Activated CD8-positive, alpha-beta memory T cell treated with anti-CD3 and anti-CD28 coated beads, Interleukin-2, amount 50 U/mL, for 24 hours (primary cell): ENCODE data around the gene BORCS5.
"Not testable (repeated sequence)": the region's sequence is repeated elsewhere in the genome, so short reads cannot be mapped to it uniquely, and the experiment has no call there.

ENCODE experiments used
- DNase-seq: peaks from one replicate; pipeline ENCODE4 v3.0.0-alpha.2; 2020; ENCODE audit errors: extremely low read depth

Gene BORCS5

DNA sequence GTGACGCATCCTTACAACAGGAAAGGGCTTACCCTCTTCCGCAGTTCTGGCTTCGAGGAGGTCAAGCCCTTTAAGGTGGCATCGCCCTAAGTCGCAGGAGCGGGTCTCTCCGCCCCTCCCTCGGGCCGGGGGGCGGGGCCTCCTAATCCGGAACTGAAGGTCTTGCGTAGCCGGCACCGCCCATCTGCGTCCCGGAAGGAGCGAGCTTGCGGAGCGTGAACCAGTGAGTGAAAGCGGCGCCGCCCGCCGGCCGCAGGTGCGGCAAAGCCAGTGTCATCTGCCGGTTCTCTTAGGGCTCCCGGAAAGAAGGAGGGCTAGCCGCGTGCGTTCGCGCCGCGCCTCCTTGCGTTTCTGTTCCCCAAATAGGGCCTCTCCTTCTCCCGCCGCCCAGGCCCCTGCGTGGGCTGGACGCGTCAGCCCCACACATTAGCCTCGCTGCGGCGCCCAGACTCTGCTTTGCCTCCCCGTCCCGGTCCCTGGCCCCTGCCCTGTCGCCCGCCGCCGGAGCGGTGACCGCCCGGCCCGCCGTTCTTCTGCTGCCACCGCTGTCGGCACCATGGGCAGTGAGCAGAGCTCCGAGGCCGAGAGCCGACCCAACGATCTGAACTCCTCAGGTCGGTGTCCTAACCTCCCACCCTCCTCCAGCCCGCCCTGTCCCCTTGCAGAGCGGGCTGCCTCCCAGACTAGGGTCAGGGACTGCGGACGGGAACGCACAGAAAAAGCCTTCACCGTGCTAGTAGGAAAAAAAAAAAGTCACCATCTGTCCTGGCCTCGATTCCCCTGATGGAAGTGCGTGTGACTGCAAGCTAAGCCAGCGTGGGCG lies at the start of gene BORCS5:
Gene BORCS5, plus strand, starts transcription at position 183 of the 823 bp plus-strand sequence. Its CDS starts 374 bp downstream, at position 557.
- DNase-seq: peak; percentile 93

DNA sequence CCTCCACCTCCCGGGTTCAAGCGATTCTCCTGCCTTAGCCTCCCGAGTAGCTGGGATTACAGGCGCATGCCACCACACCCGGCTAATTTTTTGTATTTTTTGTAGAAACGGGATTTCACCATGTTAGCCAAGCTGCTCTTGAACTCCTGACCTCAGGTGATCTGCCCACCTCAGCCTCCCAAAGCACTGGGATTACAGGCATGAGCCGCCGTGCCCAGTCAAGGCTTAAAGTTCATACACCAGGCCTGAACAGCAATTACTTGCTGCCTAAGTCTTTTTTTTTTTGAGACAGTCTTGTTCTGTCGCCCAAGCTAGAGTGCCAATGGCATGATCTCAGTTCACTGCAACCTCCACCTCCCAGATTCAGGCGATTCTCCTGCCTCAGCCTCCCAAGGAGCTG lies 46.2 kb upstream of the BORCS5 start:
- not testable (repeated sequence) for DNase-seq

DNA sequence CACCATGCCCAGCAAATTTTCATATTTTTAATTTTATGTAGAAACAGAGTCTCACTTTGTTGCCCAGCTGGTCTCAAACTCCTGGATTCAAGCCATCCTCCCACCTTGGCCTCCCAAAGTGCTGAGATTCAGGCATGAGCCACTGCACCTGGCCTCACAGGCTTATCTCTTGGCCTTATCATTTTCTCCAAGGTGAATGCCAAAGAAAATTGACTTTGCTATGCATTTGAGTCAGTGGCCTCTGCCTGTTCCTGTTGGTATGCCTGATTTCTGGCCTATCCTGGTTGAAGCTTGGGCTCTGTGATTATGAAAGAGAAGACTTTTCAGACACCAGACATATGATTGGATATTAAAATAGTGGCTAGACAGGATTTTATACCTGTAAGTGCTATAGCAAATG lies 41.0 kb upstream of the BORCS5 start:
- DNase-seq: no peak

DNA sequence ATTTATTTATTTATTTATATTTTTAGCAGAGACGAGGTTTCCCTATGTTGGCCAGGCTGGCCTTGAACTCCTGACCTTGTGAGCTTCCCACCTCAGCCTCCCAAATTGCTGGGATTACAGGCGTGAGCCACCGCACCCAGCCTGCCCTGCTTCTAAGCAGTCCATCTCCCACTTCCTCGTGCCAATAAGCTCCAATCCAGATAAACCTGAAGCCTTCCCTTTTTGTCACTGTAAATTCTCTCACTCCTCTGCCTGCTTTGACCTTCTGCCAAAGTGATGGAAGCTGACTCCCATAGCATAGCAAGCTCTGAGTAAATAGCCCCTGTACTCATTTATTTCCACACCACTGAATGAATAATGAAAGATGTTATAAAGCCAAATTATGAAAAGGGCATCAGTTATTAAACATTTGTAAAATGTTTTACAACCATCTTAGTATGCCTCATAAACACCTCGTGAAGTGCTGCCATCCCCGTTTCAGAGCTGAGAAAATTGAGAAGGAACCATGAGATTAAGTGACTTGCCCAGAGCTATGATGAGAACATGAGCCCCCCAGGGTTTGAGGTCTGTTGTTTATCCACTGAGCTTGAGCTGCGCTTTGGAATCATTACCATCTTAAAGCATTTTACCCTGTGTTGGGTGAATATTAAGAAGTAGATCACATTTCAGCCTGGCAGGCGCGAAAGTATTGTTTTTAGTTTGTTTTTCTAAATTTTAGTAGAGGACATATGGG lies 37.3 kb upstream of the BORCS5 start:
- DNase-seq: no peak

DNA sequence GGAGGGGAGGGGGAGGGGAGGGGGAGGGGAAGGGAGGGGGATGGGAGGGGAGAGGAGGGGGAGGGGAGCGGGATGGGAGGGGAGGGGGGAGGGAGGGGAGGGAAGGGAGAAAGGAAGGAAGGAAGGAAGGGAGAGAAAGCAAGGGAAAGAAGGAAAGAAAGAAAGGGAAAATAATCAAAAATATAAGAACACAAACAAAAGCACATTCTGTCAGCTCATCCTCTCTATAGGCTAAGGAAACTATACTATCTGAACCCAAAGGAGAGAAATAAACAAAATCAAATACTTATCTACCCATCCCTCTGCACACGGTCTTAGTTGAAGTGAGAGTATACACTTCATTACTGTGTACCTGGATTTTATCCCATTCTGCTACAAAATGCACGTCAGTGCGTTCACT lies 33.8 kb upstream of the BORCS5 start:
- DNase-seq: no peak

DNA sequence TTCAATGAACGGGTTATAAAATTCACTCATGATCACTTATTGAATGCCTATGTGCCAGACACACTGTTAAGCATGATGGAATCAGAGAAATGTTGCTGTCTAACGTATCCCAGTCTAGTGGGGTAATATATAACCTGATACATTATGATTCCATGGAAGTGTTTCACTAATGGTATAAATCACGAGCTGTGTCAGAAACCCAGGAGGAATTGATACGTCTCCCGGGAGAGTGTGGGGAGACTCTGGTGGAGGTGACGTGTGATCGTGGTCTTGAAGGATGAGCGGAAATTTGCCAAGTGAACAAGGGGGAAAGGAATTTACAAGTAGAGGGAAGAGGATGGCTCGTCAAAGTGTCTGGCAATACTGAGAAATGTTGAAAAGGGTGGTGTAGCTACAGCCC lies 33.3 kb upstream of the BORCS5 start:
- no peak for DNase-seq

DNA sequence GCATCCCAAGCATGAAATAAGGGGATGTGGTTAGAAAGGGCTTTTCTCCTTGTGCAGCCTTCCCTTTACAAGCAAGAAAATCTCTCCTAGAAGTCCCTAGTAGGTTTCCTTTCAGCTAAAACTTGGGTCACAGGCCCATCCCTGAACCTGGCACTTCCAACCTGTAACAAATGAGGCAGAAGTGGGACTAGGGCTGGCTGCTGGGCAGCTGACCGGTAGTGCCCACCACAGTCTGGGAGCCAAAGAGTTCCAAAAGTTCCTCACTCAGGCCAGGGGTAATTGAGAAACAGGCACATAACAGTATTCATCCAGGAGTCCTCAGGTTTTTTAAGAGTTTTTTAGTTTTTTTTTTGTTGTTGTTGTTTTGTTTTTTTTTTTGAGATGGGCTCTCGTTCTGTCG lies 30.6 kb upstream of the BORCS5 start:
- no peak for DNase-seq

DNA sequence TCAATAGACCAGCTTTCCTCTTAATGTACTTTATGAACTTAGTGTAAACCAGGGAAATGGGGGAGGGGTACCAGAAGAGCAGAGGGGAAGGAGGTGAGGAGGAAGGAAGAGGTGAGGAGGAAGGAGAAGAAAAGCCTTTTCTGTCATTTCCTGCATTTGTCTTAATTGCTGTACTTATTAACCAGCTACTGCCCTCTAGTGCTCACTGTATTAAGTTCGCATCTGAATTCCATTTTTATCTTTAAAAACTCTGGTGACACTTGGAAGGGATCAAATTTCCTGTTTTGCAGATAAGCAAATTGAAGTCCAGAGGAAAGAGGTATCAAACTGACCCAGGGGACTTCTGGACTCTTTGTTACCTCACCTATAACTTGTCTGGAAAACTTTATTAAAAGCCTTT lies 29.1 kb upstream of the BORCS5 start:
- no peak for DNase-seq

DNA sequence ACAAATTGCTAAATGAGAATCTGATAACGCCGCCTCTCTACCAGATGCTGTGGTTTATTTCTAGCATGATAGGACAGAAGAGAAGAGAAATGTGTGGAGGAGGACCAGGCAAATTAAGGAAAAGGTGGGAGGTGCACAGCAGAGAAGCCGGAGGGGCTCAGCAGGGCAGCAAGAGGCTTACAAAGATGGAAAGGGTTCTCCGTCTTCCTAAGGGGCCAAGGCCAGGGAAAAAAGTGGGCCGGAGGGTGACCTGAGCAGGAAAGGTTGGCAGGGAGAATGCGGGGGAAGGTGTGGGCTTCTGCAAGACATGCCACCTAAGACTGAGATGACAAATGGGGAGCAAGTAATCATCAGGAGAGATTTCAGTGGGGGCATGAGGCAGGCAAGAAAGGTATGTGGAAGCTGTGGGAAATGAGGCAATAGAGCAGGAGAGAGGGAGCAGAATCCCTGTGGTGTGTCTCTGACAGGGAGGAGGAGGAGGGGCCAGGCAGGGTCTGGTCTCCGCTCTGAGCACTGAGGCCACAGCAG lies 25.6 kb upstream of the BORCS5 start:
- no peak for DNase-seq

DNA sequence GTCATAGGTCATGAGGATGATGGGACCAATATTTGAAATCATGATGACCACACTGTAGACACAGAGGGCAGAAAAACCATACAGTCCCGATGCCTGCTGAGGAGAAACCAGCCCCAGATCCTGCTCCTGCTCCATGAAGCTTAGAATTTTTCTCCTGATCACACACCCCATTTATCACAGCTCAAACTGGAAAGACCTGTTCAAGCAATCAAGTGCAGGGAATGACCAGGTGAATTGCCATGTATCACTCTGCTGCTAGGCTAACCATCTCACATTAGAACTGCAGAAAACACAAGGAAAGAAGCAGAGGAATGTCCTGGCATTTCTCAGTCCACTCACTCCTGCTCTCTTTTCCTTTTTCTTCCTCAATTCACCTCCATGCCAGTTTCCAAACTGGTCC lies 25.0 kb upstream of the BORCS5 start:
- no peak for DNase-seq

DNA sequence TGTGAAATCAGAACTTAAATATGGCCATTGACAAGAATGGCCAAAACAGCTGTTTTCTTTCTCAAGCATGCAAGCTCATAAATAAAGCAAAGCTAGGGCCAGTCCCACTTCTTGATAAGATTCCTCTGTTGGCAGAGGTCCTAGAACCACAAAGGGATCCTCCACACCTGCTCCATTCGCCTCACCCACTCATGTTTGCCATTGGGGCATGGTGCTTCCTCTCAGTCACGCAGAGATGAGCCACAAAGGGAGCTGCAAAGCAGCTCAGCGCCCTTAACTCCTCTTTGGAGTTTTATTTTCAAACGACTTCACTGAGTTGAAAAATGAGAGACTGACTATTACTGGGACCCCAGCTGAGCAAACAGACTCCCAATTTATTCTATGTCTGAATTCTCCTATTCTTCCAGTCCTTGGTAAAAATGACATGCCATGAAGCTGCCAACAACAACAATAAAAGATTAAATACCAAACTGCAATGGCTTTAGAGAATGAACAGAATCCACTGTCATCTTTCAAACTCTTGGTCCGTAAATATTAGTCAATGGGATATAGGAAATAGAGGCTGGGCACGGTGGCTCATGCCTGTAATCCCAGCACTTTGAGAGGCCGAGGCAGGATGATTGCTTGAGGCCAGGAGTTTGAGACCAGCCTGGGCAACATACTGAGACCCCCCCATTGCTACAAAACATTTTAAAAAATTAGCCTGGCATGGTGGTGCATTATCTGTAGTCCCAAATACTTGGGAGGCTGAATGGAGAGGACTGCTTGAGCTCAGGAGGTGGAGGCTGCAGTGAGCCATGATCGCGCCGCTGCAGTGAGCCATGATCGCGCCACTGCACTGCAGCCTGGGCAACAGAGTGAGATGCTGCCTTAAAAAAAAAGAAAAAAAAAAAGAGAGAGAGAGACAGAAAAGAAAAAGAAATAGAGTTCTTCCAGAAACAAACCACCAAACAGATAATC lies 23.2 kb upstream of the BORCS5 start:
- no peak for DNase-seq

DNA sequence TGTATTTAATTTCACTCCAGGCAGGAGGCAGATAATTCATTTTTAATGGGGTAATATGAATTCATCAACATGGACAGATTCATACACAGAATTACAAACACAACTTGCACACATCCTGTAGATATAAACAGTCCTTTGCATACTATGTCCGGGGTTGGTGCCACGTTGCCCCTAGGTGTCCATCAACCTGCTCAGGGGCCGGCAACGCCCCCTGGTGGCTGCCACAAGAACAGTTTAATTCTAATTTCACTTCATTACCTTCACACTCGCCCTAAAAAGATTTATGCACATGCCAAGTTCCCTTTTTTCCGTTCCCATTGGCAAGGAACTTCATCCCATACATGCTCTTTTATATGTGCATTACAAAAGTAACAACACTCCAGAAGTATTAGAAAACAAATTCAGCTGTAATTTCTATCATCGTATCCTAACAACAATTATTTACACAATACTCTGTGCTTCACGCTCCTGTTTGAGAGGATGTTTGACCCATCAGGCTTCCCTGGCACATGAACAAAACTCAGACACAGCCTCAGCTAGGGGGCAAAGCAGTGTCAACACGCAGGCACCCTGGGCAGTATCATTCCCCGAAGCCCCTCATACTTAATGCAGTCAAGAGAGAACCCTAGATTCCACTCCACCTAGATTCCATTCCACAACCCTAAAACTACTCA lies 22.4 kb upstream of the BORCS5 start:
- no peak for DNase-seq

DNA sequence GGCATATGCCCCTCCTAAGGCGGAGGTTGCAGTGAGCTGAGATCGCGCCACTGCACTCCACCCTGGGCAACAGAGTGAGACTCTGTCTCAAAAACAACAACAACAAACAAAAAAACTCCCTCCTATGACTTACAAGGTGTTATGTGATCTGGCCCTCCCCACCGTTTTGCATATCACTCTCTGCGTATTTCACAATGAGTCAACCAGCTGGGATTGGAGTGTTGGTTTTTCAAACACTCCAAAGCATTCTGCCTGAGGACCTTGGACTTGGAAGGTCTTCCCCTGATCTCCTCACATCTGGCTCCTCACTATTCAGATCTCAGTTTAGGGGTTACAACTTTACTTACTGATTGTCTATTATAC lies 20.8 kb upstream of the BORCS5 start:
- no peak for DNase-seq

DNA sequence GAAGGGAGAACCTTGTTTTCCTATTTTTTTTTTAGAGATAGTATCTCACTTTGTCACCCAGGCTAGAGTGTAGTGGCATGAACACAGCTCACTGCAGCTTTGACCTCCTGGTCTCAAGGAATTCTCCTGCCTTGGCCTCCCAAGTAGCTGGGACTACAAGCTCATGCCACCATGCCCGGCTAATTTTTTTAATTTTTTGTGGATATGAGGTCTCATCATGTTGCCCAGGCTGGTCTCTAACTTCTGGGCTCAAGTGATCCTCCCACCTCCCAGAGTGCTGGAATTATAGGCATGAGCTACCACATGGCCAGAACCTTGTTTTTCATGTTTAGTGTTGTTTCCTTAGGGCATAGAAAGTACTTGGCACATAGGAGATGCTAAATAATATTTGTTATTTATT lies 20.4 kb upstream of the BORCS5 start:
- DNase-seq: no peak

DNA sequence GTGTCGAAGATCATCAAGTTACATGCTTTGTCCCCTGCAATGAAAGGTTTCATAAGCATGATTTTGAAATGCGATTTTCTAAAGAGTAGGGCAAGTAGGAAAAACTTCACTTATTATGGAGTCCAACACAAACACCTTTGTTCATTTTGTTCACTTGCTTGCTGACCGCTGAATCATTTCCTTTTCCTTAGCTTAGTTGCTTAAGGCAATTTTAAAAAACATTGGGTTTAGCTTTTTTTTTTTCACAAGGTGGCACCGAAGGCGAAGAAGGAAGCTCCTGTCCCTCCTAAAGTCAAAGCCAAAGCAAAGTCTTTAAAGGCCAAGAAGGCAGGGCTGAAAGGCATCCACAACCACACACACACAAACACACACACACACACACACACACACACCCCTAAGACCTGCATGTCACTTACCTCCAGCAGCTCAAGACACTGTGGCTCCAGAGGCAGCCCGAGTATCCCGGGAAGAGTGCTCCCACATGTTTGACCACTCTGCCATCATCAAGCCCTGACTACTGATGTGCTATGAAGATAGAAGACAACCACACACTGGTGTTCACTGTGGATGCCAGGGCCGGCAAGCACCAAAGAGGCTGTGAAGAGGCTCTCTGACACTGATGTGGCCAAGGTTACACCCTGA lies 18.2 kb upstream of the BORCS5 start:
- no peak for DNase-seq

DNA sequence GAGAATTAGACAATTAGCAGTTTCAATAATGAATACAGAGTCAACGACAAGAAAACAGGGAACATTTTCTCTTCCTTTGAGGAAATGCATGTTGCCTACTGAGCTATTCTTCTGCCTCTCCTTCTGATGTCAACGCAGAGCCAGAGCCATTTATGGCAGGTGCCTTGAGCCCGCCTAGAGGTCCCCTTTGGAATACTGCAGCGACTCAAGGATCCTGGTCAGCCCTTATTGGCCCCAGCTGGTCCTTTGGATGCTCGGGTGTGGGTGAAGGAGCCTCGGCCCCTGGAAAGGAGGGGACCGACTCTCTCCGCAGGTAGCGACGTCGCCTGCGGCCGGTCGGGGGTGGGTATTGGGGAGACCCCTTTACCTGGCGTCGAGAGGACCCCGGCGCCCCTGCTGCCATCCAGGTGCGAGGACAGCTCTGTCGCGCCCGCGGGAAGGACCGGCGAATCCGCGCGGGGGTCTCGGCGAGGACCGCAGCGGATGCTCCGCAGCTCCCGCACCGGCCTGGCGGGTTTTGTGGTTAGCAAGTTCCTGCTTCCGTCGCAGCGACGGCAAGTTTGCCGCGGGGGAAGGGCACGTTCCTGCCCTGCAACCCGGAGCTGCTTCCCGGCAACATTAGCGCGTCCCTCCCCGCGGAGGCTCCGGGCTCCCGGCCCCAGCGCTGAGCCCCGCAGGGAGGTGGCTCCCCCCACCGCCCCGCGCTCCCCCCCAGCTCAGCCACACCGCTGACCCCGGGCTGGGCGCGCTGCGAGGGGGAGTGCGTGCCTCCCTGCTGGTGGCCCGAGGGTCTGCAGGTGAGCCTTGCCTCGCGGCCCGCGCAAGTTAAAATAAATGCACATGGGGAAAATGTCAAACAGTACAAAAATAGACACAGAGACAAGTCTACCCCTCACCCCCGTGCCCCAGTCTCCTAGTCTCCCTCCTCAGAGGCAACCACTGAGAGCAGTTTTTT lies 6.9 kb upstream of the BORCS5 start, which contains the start of gene MANSC1:
Gene MANSC1, minus strand, starts transcription at position 532 of the 955 bp plus-strand sequence. CDS start 6,928 bp downstream, outside the sequence.
- no peak for DNase-seq

DNA sequence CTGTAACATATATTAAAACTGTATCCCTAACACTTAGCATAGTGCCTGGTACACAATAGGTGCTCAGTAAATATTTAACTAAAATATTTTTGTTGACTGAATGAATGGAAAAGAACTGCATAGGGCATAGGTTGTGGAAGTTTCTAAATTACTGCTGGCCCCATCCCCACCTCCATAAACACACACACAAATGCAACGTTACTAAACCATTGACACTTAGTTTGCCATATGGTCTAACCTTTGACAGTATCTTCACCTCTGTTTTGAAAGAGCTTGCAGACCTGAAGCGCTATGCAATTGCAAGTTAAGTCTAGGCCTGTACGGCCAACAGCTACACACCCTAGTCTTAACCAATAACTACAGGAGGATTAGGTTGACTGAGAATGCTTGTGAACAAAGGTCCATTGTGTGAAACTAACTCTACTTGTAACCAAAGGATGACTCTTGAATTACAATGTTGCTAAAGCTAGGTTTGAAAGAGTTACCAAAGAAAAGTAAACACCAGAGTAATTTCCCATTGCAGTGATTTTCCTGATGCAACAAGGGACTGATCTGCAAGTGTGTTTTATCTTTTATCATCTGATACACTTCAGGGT lies 5.9 kb upstream of the BORCS5 start:
- no peak for DNase-seq

DNA sequence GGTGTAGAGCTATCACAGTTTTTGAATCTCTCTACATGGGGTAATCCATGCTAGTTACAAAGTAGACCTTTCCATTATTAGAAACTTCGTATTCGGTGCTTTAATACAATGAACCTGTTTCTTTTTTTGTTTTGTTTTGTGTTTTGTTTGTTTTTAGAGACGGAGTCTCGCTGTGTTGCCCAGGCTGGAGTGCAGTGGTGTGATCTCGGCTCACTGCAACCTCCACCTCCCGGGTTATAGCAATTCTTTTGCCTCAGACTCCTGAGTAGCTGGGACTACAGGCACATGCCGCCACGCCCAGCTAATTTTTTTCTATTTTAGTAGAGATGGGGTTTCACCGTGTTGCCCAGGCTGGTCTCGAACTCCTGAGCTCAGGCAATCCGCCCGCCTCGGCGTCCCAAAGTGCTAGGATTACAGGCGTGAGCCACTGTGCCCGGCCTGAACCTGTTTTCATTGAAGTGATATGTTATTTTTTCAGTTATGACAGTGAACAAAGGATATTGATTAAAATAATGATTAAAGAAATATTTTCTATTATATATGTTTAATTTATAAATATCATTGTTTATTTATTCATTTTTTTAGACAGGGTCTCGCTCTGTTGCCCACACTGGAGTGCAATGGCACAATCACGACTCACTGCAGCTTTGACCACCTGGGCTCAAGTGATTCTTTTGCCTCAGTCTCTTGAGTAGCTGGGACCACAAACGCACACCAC lies 5.3 kb upstream of the BORCS5 start:
- DNase-seq: not testable (repeated sequence)
